Activated CD8-positive, alpha-beta memory T cell treated with anti-CD3 and anti-CD28 coated beads for 24 hours (primary cell): ENCODE measurements around the gene NANOS2.
"Not testable (repeated sequence)": the region's sequence is repeated elsewhere in the genome, so short reads cannot be mapped to it uniquely, and the experiment has no call there.

Experiments used
- DNase-seq: peaks from one replicate; pipeline ENCODE4 v3.0.0-alpha.2; 2020

NANOS2 gene

DNA sequence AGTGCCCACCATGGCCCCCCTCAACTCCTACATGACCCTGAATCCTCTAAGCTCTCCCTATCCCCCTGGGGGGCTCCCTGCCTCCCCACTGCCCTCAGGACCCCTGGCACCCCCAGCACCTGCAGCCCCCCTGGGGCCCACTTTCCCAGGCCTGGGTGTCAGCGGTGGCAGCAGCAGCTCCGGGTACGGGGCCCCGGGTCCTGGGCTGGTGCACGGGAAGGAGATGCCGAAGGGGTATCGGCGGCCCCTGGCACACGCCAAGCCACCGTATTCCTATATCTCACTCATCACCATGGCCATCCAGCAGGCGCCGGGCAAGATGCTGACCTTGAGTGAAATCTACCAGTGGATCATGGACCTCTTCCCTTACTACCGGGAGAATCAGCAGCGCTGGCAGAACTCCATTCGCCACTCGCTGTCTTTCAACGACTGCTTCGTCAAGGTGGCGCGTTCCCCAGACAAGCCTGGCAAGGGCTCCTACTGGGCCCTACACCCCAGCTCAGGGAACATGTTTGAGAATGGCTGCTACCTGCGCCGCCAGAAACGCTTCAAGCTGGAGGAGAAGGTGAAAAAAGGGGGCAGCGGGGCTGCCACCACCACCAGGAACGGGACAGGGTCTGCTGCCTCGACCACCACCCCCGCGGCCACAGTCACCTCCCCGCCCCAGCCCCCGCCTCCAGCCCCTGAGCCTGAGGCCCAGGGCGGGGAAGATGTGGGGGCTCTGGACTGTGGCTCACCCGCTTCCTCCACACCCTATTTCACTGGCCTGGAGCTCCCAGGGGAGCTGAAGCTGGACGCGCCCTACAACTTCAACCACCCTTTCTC, 42.3 kb downstream of the NANOS2 start:
- DNase-seq, result no peak

DNA sequence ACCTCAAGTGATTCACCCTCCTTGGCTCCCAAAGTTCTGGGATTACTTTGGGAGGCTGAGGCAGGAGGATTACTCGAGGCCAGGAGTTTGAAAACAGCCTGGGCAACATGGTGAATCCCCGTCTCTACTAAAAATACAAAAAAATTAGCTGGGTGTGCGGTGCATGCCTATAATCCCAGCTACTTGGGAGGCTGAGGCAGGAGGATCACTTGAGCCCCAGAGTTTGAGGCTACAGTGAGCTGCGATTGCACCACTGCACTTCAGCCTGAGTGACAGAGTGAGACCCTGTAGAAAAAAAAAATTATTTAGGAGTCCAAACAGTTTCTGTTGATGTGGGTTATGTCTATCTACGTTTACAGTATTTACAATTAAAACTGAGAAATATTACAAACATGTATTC, 43.8 kb downstream of the NANOS2 start:
- DNase-seq, result no peak

DNA sequence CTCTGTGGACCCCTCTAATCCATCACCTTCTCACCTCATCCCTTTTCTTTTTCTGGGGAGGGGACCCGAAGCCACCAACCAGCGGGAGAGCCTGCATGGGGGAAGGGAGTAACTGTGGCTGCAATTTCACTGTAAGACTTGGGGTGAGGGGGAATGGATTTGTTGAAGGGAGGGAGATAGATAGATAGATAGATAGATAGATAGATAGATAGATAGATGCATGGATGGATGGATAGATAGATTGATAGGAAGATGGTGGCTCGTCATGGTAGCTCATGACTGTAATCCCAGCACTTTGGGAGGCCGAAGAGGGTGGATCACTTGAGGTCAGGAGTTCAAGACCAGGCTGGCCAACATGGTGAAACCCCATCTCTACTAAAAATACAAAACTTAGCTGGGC, 47.3 kb downstream of the NANOS2 start:
- DNase-seq, result not testable (repeated sequence)

DNA sequence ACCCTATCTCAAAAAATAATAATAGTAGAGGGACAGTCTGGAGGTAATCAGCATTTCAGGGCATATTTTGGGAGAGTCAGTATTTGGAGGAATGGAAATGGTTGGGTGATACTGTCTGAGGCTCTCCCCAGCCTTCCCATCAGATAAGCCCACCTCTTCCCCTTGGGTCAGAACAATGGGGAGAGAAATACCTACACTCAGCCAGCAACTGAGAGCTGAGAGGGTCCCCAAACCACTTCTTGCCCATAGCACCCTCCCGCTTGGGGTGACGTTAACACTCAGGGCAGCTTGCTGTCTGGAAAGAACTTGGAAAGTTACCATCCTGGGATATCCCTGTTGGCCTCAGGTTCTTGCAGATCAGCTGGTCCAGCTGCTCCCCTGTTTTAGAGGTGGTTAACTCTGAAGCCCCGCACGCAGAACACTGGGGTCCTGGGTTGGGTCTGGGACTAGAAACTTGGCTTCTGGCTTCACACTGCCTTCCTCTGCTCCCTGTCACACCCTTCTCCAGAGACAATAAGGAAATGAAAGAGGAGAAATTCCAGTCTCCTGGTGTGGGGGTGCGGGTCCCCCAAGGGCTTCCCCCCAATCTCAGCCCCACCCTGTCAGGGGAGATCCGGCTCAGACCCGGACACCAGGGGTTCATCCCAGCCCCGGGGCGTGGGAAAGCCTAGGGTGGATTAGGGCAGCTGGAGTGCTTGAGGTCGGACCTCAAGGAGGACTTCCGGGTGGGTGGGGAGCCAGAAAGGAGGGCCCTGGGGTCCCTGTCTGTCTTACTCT, 48.0 kb downstream of the NANOS2 start:
- DNase-seq, result no peak

DNA sequence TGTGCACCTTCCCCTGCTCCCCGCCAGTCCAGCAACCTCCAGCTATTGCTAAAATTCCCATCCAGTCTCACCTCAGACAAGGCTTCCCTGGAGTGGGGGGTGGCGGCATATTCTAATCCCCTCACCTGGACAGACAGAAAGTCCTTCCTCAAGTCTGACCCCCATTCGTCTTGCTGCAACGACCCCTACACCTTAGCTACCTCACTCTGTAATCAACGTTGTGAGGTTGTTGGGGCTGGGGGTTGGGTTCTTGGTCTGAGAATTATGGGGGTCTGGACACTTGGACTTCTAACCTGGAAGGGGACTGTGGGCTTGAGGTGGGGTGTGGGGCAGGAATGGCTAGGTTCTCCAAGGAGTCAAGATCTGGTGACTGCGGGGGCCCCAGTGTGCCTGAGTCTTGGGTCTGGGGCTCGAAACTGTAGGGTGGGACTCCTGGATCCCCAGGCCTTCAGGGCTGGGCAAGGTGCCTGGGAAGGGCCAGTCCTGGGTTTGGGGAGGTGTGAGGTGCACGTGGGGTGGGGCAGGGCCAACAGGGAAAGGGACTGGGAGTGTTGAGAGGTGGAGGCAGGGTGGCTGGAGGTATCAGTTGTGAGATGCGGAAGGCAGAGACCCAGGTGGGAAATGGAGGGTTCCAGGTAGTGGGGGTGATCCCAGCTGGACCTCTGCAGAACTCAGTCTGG, 49.2 kb downstream of the NANOS2 start:
- DNase-seq, result no peak

DNA sequence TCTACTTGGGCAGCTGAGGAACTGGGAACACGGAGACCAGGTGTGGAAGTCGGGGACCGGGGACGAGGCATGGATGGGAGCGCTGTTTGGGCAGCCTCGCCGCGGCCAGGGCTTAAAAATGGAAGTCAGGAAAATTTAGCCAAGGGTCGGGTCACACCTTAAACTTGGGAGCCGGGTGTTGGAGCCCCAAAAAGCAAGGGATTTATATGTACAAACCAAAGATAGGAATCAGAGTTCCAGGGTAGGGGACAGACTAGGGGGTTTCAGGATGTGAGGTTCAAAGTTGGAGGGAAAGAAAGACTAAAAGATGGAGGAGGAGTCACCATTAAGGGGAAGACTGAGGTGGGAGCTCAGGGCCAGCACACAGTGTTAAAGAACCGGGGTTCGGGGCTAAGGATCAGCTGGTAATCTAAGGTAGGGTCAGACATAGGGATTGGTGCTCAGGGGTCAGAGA, 49.9 kb downstream of the NANOS2 start:
- no peak for DNase-seq

DNA sequence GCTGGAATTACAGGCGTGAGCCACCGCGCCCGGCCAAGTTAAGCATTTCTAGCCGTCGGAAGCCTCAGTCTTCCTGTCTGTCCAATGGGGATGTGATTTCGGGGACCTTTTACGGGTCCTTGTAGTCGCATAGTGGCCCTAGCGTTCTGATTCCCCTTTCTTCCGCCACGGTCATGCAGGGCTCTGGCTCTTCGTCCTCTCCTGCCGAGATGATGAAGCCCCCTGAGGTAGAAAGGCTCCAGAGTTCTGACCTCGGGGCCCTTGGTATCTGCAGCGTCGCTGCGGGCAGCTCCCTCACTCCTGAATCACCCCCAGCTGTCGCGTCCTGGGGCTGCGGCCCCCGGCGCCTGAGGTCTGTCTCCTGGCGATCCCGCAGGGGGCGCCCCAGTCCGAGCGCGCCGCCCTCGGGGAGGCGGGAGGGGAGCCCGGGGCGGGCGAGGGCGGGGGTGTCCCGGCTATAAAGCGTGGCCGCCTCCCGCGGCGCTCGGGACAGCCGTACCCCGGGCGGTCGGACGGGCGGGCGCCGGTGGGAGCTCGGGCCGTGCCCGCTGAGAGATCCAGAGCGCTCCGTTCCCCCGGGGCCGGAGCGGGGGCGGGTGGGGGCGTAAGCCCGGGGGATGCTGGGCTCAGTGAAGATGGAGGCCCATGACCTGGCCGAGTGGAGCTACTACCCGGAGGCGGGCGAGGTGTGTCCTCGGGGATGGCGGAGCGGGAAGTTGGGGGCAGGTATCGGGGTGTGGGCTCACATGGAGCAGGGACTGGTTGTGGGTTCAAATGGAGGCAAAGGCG, 50.5 kb downstream of the NANOS2 start, which contains the start of gene FOXA3:
Gene FOXA3 (plus strand): TSS at position 487 of the 789 bp plus-strand sequence. CDS start 131 bp downstream, at position 618.
- DNase-seq, result peak; percentile 81

DNA sequence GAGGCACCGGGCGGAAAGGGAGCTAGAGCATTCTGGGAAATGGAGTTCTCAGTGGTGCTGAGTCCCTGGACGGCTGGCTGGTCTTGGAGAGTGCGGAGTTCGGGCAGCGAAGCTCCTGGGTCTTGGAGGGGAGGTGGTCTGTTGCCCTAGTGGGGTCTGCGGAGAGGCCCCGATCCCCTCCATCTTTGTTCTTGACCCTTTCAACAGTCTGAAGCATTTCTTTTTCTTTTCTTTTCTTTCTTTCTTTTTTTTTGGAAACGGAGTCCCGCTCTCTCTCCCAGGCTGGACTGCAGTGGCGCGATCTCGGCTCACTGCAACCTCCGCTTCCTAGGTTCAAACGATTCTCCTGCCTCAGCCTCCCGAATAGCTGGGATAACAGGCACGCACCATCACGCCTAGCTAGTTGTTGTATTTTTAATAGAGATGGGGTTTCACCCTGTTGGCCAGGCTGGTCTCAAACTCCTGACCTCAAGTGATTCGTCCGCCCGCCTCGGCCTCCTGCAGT, 51.2 kb downstream of the NANOS2 start:
- DNase-seq, result no peak
